Measurements from ENCODE around the gene TENM4.

- TF ChIP-seq BHLHE40 (IDR thresholded peaks at IDR 0.05; ENCODE audit: borderline replicate concordance) (no peak), ELF4 (IDR thresholded peaks at IDR 0.05) (no peak), SUZ12 (IDR thresholded peaks at IDR 0.05) (no peak), CTBP1 (IDR thresholded peaks at IDR 0.05; ENCODE audit: borderline replicate concordance) (no peak)
Measured at GRCh38 chr11:79074547-79074946, 366.3 kb downstream of the TENM4 start.

All from HEK293T (cell line).